ENCODE data around the gene ASMTL.
A peak's percentile ranks its signal among the peaks of the same experiment; 100 is the strongest.

ASMTL gene

DNA sequence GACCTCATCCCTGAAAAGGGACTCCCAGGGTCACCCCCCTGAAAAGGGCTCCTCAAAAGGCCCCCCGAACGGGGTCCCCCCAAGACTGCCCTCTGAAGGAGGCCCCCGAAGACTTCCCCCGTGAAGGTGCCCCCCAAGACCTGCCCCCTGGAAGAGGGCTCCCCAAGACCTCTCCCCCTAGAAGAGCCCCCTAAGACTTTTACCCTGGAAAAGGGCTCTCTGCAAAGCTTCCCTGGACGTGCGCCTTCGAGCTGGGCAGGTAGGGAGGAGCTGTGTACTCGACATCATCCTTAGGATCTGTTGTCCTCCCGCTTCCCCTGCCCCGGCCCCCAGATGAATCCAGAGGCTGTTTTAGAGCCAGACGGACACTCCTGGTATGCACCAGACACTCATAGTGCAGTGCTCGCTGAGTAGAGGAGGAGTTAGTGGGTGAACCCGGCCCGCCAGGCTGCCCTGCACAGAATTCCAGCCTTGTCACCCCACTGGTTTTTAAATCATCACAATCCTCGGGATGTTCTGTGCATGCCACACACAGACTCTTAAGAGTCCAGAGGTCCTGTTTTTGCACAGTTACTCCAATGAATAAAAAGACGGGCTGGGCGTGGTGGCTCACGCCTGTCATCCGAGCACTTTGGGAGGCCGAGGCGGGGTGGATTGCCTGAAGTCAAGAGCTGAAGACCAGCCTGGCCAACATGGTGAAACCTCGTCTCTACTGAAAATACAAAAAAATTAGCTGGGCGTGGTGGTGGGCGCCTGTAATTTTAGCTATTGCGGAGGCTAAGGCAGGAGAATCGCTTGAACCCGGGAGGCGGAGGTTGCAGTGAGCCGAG, 55.1 kb downstream of the ASMTL start:
- ChIA-PET CTCF (no interaction called here), POLR2A (no interaction called here)
- DNase-seq (ENCODE audit: extremely low spot score), result no peak
- TF ChIP-seq HDGF (IDR thresholded peaks at IDR 0.05; ENCODE audit: borderline replicate concordance) (no peak), FOXM1 (IDR thresholded peaks at IDR 0.05; ENCODE audit: borderline replicate concordance) (no peak), ZNF384 (IDR thresholded peaks at IDR 0.05) (no peak), LEF1 (IDR thresholded peaks at IDR 0.05; ENCODE audit: borderline replicate concordance) (no peak), SUZ12 (IDR thresholded peaks at IDR 0.05) (no peak)

DNA sequence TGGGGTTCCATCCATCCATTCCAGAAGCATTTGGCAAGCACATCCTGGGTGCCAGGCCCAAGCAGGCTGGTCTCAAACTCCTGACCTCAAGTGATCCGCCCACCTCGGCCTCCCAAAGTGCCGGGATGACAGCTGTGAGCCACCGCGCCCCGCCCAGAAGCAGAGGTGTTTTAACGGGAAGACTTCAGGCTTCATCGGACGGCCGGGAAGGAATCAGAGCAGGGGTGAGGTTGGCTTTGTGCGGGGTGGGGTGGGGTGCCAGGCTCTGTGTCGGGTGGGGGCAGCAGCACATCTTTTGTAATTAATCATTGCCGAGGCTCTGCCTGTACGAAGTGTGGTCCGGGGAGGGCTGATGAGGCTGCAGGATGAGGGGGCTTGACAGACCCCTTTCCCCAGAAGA, 55.7 kb downstream of the ASMTL start:
- TF ChIP-seq SUZ12 (IDR thresholded peaks at IDR 0.05) (no peak), HDGF (IDR thresholded peaks at IDR 0.05; ENCODE audit: borderline replicate concordance) (no peak), BHLHE40 (IDR thresholded peaks at IDR 0.05; ENCODE audit: borderline replicate concordance) (no peak), ZNF384 (IDR thresholded peaks at IDR 0.05) (no peak), FOXK2 (IDR thresholded peaks at IDR 0.05) (no peak)
- TF ChIP-seq, protein P1, sequence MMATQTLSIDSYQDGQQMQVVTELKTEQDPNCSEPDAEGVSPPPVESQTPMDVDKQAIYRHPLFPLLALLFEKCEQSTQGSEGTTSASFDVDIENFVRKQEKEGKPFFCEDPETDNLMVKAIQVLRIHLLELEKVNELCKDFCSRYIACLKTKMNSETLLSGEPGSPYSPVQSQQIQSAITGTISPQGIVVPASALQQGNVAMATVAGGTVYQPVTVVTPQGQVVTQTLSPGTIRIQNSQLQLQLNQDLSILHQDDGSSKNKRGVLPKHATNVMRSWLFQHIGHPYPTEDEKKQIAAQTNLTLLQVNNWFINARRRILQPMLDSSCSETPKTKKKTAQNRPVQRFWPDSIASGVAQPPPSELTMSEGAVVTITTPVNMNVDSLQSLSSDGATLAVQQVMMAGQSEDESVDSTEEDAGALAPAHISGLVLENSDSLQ (IDR thresholded peaks at IDR 0.05), result no peak
- DNase-seq (ENCODE audit: extremely low spot score), result no peak
- ChIA-PET CTCF (no interaction called here), POLR2A (no interaction called here)

DNA sequence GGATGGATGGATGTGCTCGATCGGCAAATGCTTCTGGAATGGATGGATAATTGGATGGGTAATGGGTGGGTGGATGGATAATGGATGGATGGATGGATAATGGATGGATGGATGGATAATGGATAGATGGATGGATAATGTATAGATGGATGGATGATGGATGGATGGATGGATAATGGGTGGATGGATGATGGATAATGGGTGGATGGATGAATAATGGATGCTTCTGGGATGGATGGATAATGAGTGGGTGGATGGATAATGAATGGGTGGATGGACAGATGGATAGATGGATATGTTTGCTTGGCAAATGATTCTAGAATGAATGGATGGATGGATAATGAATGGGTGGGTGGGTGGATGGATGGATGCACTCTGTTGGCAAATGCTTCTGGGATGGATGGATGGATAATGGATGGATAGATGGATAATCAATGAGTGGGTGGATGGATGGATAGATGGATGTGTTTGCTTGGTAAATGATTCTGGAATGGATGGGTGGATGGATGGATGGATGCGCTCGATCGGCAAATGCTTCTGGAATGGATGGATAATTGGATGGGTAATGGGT, 57.0 kb downstream of the ASMTL start:
- DNase-seq (ENCODE audit: extremely low spot score), result no peak
- CTCF ChIA-PET, result no interaction called here
- POLR2A ChIA-PET, result no interaction called here
- TF ChIP-seq ELF4 (IDR thresholded peaks at IDR 0.05), result no peak
- TF ChIP-seq FOXM1 (IDR thresholded peaks at IDR 0.05; ENCODE audit: borderline replicate concordance), result no peak
- TF ChIP-seq NFRKB (IDR thresholded peaks at IDR 0.05), result no peak
- TF ChIP-seq CTBP1 (IDR thresholded peaks at IDR 0.05; ENCODE audit: borderline replicate concordance), result no peak
- no peak for TF ChIP-seq SUZ12 (IDR thresholded peaks at IDR 0.05)
- no peak for TF ChIP-seq FOXK2 (IDR thresholded peaks at IDR 0.05)
- no peak for TF ChIP-seq HDGF (IDR thresholded peaks at IDR 0.05; ENCODE audit: borderline replicate concordance)
- no peak for TF ChIP-seq L3MBTL2 (conservative IDR thresholded peaks at IDR 0.05)
- peak; percentile 62 for TF ChIP-seq TARDBP (IDR thresholded peaks at IDR 0.05)

DNA sequence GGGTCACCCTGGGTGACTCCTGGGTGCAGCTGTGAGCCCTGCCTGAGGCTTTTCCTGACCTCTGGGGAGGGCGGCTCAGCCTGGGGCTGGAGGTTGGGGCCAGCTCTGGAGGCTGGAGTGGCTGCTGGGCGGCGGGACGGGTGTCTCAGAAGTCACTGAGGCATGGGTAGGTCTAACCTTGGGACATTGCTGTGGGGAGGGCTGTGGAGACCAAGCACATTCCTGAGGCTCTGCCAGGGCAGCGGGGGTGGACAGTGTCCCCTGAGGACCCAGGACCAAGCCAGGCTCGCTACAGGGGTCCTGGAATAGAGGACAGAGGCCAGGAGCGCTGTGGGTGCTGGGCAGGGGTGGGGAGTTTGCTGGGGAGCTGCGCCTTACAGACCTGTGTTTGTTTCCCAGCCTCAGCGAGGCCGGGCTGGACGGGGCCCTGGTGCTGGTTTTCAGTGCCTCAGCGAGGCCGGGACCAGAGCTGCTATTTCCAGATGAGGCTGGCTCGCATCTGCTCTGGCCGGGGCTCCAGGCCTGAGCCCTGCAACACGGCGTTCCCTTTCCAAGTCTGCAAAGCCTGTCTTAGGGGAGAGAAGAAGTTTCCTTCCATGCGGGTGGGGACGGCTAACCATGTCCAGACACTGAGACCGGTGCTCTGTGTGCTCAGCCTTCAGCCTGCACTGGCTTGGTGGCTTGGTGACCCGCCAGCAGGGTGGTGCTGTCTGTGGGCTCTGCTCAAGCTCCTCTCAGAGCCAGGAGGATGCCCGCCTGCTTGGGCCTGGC, 57.8 kb downstream of the ASMTL start:
- ChIA-PET CTCF (no interaction called here), POLR2A (no interaction called here)
- TF ChIP-seq ZNF384 (IDR thresholded peaks at IDR 0.05) (no peak), LEF1 (IDR thresholded peaks at IDR 0.05; ENCODE audit: borderline replicate concordance) (no peak), L3MBTL2 (conservative IDR thresholded peaks at IDR 0.05) (no peak), FOXK2 (IDR thresholded peaks at IDR 0.05) (no peak), FOXM1 (IDR thresholded peaks at IDR 0.05; ENCODE audit: borderline replicate concordance) (no peak), ELF4 (IDR thresholded peaks at IDR 0.05) (no peak), NFRKB (IDR thresholded peaks at IDR 0.05) (no peak), TARDBP (IDR thresholded peaks at IDR 0.05) (no peak), ARNT (IDR thresholded peaks at IDR 0.05) (no peak), SP1 (IDR thresholded peaks at IDR 0.05) (no peak)
- no peak for DNase-seq (ENCODE audit: extremely low spot score)

DNA sequence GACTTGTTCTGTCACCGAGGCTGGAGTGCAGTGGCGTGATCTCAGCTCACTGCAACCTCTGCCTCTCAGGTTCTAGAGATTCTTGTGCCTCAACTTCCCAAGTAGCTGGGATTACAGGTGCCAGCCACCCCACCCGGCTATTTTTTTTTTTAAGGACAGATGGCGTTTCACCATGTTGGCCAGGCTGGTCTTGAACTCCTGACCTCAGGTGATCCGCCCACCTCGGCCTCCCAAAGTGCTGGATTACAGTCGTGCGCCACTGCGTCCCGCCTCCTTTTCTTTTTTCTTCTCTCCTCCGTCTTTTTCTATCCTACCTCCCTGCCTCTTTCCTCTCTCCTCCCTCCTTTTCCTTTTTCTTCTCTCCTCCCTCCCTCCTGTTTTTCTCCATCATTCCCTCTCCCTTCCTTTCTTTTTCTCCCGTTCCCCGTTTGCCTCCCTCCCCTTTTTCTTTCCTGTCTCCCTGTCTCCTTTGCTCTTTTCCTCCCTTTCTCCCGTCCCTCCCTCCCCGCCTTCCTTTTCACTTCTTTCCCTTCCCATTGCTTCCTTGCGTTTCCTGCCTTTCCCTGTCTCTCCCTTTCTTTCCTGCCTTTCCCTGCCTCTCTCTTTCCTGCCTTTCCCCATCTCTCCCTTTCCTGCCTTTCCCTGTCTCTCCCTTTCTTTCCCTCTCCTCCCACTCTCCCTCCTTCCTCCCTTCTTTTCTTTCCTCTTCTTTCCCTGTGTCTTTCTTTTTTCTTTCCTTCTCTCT, 58.7 kb downstream of the ASMTL start:
- DNase-seq (ENCODE audit: extremely low spot score), result no peak
- CTCF ChIA-PET, result no interaction called here
- TF ChIP-seq TARDBP (IDR thresholded peaks at IDR 0.05) (no peak), ARNT (IDR thresholded peaks at IDR 0.05) (no peak), ELF4 (IDR thresholded peaks at IDR 0.05) (no peak), SUZ12 (IDR thresholded peaks at IDR 0.05) (no peak), LEF1 (IDR thresholded peaks at IDR 0.05; ENCODE audit: borderline replicate concordance) (no peak), NFRKB (IDR thresholded peaks at IDR 0.05) (no peak), ZNF384 (IDR thresholded peaks at IDR 0.05) (no peak)
- POLR2A ChIA-PET, result no interaction called here

DNA sequence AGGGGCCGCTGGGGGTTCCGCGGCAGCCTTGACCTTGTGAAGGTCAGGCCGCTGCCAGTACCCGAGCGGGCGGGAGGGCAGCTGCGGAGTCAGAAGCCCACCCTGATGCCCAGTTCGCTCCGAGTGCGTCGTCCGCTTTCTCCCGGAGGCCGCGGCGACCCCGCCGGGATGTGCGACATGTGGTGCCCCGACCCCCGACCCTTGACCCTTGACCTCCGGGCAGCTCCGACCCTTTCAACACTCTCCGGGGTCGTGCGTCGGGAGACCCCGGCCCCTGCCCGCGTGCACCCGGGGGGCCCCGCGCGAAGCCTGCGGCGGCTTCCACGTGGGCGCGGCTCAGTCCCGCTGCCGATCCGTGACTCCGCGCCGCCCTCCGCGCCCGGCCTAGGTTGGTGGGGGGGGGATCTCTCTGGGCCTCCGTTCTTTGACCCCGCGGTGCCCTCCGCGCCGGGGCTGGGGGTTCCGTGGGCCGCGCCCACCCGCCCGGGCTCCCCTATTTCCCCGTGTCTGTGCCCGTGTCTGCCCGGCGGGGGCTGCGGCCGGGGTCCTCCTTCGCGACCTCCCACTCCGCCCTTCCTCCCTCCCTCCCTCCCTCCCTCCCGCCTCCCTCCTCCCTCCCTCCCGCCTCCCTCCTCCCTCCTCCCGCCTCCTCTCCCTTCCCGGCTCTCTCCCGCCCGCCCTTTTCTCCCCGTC, 60.2 kb downstream of the ASMTL start:
- TF ChIP-seq FOXM1 (IDR thresholded peaks at IDR 0.05; ENCODE audit: borderline replicate concordance) (no peak), FOXA1 (IDR thresholded peaks at IDR 0.05) (no peak), NFRKB (IDR thresholded peaks at IDR 0.05) (no peak), LEF1 (IDR thresholded peaks at IDR 0.05; ENCODE audit: borderline replicate concordance) (no peak), CTBP1 (IDR thresholded peaks at IDR 0.05; ENCODE audit: borderline replicate concordance) (no peak), L3MBTL2 (conservative IDR thresholded peaks at IDR 0.05) (peak; percentile 71), HDGF (IDR thresholded peaks at IDR 0.05; ENCODE audit: borderline replicate concordance) (0 out of 2 replicates have a peak, but pooled peaks have one; percentile 0), SP1 (IDR thresholded peaks at IDR 0.05) (no peak), ZNF384 (IDR thresholded peaks at IDR 0.05) (no peak), BHLHE40 (IDR thresholded peaks at IDR 0.05; ENCODE audit: borderline replicate concordance) (no peak), FOXK2 (IDR thresholded peaks at IDR 0.05) (no peak), ARNT (IDR thresholded peaks at IDR 0.05) (no peak)
- TF ChIP-seq, protein P1 (IDR thresholded peaks at IDR 0.05), result no peak
- DNase-seq (ENCODE audit: extremely low spot score), result peak; percentile 66
- CTCF ChIA-PET, result no interaction called here
- POLR2A ChIA-PET, result no interaction called here
